HEK293 (cell line): ENCODE results near the gene AP3D1.

Source experiments
- CTCF ChIA-PET: fragments of 350-600 bp; formaldehyde crosslinking; extraction: SDS; loops from one replicate; lab custom pipeline; 2021; ENCODE audit warnings: antibody characterized with exemption; lab: Yijun Ruan, JAX
- POLR2A ChIA-PET: fragments of 300-600 bp; formaldehyde crosslinking; extraction: SDS; loops from one replicate; lab custom pipeline; 2020; ENCODE audit warnings: antibody characterized with exemption, inconsistent platforms; lab: Yijun Ruan, JAX
- H3K27ac ChIP-seq: fragments of 200-500 bp; sonication (Bioruptor generic); 2 replicates; pipeline ENCODE4 v1.5.1; 2014; ENCODE audit warnings: low read depth, low read length, control low read depth, inconsistent platforms; ENCODE audit errors: extremely low read depth
- H3K36me3 ChIP-seq, 2 experiments: fragments of 200-500 bp in 1 of 2; sonication (Bioruptor generic) in 1 of 2; 1 replicate in 1 of 2; 2 replicates in 1 of 2; pipeline ENCODE4 v1.5.1; 2014 to 2017; ENCODE audit warnings: inconsistent platforms in 2 of 2, low read length in 2 of 2; ENCODE audit not compliant: control insufficient read depth in 2 of 2, insufficient read depth in 1 of 2
- H3K4me1 ChIP-seq: fragments of 200-500 bp; sonication (Bioruptor generic); 2 replicates; pipeline ENCODE4 v1.5.1; 2014; ENCODE audit warnings: mild to moderate bottlenecking, low read length, inconsistent platforms; ENCODE audit not compliant: control insufficient read depth, insufficient read depth
- H3K4me3 ChIP-seq: 2 replicates; pipeline ENCODE4 v1.5.1; 2011; ENCODE audit warnings: low read depth, mild to moderate bottlenecking, control low read depth, low read length, moderate library complexity
- H3K9me3 ChIP-seq: fragments of 200-500 bp; sonication (Bioruptor generic); 2 replicates; pipeline ENCODE4 v1.5.1; 2014; ENCODE audit warnings: low read depth, low read length, inconsistent platforms; ENCODE audit not compliant: control insufficient read depth, insufficient read depth
- ZNF114 ChIP-seq: fragments of 450-650 bp; formaldehyde crosslinking; IDR thresholded peaks from 2 replicates; pipeline ENCODE4 v1.5.0; 2017; ENCODE audit warnings: missing biosample characterization, missing genetic modification characterization
- ZNF140 ChIP-seq: fragments of 450-650 bp; formaldehyde crosslinking; IDR thresholded peaks from 2 replicates; pipeline ENCODE4 v1.5.1; 2016; ENCODE audit warnings: missing biosample characterization, missing genetic modification characterization
- ZNF16 ChIP-seq: fragments of 450-650 bp; formaldehyde crosslinking; IDR thresholded peaks from 2 replicates; pipeline ENCODE4 v1.5.1; 2016; ENCODE audit warnings: low read depth, missing biosample characterization, missing genetic modification characterization
- ZNF202 ChIP-seq: fragments of 450-650 bp; formaldehyde crosslinking; IDR thresholded peaks from 2 replicates; pipeline ENCODE4 v1.5.1; 2016; ENCODE audit warnings: missing biosample characterization, missing genetic modification characterization, borderline replicate concordance
- ZNF274 ChIP-seq, 2 experiments: fragments of 200-500 bp in 1 of 2; fragments of 450-650 bp in 1 of 2; sonication (Bioruptor generic) in 1 of 2; formaldehyde crosslinking in 1 of 2; IDR thresholded peaks; 2 replicates each; pipeline versions ENCODE4 v1.5.1 to v1.6.1; 2014 to 2016; ENCODE audit warnings: borderline replicate concordance in 1 of 2, inconsistent platforms in 1 of 2, low read length in 1 of 2, missing biosample characterization in 1 of 2, missing genetic modification characterization in 1 of 2
- ZNF341 ChIP-seq: fragments of 450-650 bp; formaldehyde crosslinking; IDR thresholded peaks from 2 replicates; pipeline ENCODE4; 2016; ENCODE audit warnings: low read depth, missing biosample characterization, missing genetic modification characterization
- ZNF510 ChIP-seq: fragments of 450-650 bp; formaldehyde crosslinking; IDR thresholded peaks from 2 replicates; pipeline ENCODE4 v1.5.1; 2018; ENCODE audit warnings: mild to moderate bottlenecking, missing genetic modification characterization, missing biosample characterization; ENCODE audit not compliant: insufficient replicate concordance
- ZNF707 ChIP-seq: fragments of 450-650 bp; formaldehyde crosslinking; IDR thresholded peaks from 2 replicates; pipeline ENCODE4 v1.5.1; 2016; ENCODE audit warnings: missing biosample characterization, missing genetic modification characterization
- ZSCAN16 ChIP-seq: fragments of 450-650 bp; formaldehyde crosslinking; IDR thresholded peaks from 2 replicates; pipeline ENCODE4 v1.5.1; 2016; ENCODE audit warnings: missing biosample characterization, missing genetic modification characterization
- TF ChIP-seq, protein P1 (sequence below): fragments of 450-650 bp; formaldehyde crosslinking; IDR thresholded peaks from 2 replicates; pipeline ENCODE4 v1.5.1; 2016; ENCODE audit warnings: missing biosample characterization, missing genetic modification characterization
- TF ChIP-seq, protein P2 (sequence below): fragments of 450-650 bp; formaldehyde crosslinking; optimal IDR thresholded peaks from 2 replicates; pipeline ENCODE3; 2016; ENCODE audit warnings: missing biosample characterization, mild to moderate bottlenecking, missing genetic modification characterization
- TF ChIP-seq, protein P3 (sequence below): fragments of 450-650 bp; formaldehyde crosslinking; IDR thresholded peaks from 2 replicates; pipeline ENCODE4 v1.5.1; 2016; ENCODE audit warnings: missing biosample characterization, missing genetic modification characterization

Gene AP3D1

DNA sequence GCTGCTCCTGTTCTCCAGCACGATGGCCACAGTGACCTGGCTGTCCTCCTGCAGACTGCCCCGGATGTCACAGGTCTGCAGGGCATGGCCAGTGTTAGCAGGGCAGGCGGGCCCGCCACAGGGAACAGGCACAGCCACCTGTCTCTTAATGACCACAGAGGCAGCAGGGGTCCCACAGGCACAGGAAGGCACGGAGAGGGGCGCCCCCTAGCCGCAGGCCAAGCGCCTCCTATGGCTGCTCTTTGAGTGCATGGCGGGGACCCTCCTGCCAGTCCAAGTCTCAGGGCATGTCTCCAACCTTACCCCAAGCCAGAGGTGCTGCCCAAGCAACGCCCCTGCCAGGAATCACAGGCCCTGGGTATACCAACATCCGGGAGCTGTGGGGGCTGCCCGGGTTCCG, 40.5 kb downstream of the AP3D1 start:
- no peaks in the 10 kb centered on the region for H3K4me1 ChIP-seq
- peaks cover 14 to 99% of the 10 kb centered on the region in 2 experiments for H3K36me3 ChIP-seq
- H3K9me3 ChIP-seq, result no peaks in the 10 kb centered on the region
- H3K27ac ChIP-seq, result no peak overlapping the region
- TF ChIP-seq ZNF140 (tag by site-specific recombination) (no peak), ZNF274 (IDR thresholded peaks at IDR 0.05; ENCODE audit: low read length) (no peak), ZNF274 (tag by site-specific recombination; IDR thresholded peaks at IDR 0.05; ENCODE audit: borderline replicate concordance) (no peak)
- TF ChIP-seq, protein P1, sequence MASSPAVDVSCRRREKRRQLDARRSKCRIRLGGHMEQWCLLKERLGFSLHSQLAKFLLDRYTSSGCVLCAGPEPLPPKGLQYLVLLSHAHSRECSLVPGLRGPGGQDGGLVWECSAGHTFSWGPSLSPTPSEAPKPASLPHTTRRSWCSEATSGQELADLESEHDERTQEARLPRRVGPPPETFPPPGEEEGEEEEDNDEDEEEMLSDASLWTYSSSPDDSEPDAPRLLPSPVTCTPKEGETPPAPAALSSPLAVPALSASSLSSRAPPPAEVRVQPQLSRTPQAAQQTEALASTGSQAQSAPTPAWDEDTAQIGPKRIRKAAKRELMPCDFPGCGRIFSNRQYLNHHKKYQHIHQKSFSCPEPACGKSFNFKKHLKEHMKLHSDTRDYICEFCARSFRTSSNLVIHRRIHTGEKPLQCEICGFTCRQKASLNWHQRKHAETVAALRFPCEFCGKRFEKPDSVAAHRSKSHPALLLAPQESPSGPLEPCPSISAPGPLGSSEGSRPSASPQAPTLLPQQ (tag by site-specific recombination), result peak; percentile 65; the same call in 1 of the 2 replicates
- ChIA-PET CTCF (interaction anchor here (1.0 kb wide), 1 partner anchor 180 kb away, joined by 3 read pairs; no protein-coding TSS in a partner anchor), POLR2A (interaction anchor here (0.7 kb wide), 1 partner anchor 105 kb away, joined by 3 read pairs; no protein-coding TSS in a partner anchor)
- no peak overlapping the region for H3K4me3 ChIP-seq

DNA sequence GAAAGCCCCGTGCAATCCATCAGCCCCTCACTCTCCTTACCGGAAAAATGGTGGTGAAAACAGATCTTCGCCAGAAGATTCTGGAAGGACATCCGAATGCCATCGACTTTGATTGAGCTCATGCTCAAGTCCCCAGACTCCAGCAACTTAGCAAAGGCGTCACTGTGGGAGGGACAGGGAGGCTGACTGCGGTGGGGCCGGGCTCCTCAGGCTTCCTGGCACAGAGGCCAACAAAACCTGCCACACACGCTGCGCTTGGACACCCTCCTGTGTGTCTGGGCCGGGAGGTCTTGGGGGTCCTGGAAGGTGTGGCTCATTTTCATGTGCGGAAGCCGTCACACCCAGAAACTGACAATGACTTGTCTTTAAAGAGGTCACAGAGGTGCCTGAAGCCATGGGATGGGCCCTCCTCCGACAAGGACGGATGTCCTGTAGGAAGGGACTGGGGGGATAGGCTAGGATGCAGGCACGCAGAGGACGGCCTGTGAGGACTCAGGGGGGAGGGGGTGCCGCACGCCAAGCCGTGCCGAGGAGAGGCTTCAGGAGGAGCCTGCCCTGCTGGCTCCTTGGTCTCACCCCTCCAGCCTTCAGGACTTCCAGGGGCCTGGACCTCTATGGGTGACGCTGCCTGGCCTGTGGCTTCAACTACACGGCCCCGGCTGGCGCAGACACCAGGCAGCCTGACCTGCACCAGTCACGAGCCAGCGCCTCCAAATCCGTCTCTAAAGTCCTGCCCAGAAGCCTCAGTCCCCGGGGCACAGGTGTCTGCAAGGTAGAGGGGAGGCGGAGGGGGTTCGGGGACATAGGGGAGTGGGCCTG, 42.1 kb downstream of the AP3D1 start:
- POLR2A ChIA-PET, result interaction anchor here (0.6 kb wide), 1 partner anchor 265 kb away, joined by 8 read pairs; no protein-coding TSS in a partner anchor
- Histone ChIP-seq H3K36me3 (peaks cover 20 to 98% of the 10 kb centered on the region in 2 experiments), H3K4me3 (no peak overlapping the region), H3K4me1 (no peaks in the 10 kb centered on the region), H3K27ac (no peak overlapping the region), H3K9me3 (no peaks in the 10 kb centered on the region)
- CTCF ChIA-PET, result no interaction called here
- TF ChIP-seq ZNF707, result no peak

DNA sequence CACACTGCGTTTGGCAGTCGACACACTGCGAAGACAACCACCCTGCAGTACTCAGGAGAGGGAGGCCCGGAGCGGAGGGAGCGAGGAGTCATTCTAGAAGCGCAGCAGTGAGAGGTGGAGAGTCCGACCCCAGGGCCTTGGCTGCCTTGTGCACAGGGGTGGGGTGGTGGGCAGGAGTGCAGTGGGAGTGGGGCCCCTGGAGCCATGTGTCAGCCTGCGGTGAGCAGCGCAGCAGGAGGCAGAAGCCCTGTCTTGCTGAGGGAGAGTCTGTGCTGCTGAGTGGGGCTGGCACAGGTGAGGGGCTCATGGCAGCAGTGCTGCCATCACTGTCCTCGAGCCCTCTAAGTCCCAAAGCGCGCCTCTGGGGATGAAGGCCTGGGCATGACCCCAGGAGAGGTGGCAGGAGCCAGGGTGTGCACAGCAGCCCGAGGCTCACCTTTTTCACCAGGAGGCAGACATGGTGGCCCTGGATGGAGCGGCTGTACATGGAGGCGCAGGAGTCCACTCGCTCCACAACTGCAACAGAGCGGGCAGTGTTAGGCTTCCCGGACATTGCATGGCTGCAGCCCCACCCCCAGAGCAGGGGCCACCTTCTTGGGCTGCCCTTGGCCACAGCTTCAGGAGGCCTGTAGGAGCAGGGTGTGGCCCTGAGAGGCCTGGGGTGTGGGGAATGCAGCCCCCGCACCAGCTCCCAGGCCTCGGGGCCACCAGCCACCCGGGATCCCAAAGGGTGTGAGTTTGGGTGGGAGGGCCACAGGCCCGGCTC, 42.9 kb downstream of the AP3D1 start:
- POLR2A ChIA-PET, result no interaction called here
- no peak for TF ChIP-seq ZNF202 (tag by site-specific recombination)
- Histone ChIP-seq H3K9me3 (no peaks in the 10 kb centered on the region), H3K4me3 (no peak overlapping the region), H3K36me3 (peaks cover 25 to 98% of the 10 kb centered on the region in 2 experiments), H3K27ac (no peak overlapping the region), H3K4me1 (no peaks in the 10 kb centered on the region)
- CTCF ChIA-PET, result no interaction called here

DNA sequence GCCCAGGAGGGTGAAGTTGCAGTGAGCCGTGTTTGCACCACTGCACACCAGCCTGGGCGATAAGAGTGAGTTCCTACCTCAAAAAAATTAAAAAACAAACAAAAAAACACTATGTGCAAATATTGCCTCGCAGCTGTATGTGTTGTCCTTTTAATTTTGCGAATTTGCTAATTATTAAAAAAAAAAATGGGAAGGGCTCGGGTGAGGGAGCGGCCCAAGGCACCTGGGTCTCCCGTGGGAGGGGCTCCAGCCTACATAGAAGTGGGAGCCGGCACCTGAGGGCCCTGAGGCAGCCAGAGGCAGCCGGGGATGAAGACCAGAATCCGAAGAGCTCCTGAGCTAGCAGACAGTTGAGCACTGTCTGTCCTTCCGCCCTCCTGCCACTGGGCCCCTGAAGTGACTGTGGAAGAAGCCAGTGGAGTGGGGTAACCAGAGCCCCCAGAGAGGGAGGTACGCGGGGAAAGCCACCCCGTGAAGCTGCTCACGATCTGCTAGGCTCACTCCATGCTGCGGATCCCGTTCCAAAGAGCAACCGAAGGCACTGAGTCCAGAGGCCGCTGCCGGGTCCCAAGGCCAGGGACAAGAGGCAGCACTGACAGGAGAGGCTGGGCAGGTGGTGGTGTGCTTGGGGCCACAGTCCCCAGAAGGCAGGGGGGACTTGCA, 48.2 kb downstream of the AP3D1 start:
- H3K4me3 ChIP-seq, result no peak overlapping the region
- POLR2A ChIA-PET, result no interaction called here
- no peaks in the 10 kb centered on the region for H3K4me1 ChIP-seq
- H3K36me3 ChIP-seq, result peaks cover 29 to 86% of the 10 kb centered on the region in 2 experiments
- TF ChIP-seq ZNF114 (tag by site-specific recombination) (no peak), ZSCAN16 (no peak), ZNF510 (tag by site-specific recombination) (no peak), ZNF16 (no peak), ZNF341 (tag by site-specific recombination) (no peak)
- TF ChIP-seq, protein P2, sequence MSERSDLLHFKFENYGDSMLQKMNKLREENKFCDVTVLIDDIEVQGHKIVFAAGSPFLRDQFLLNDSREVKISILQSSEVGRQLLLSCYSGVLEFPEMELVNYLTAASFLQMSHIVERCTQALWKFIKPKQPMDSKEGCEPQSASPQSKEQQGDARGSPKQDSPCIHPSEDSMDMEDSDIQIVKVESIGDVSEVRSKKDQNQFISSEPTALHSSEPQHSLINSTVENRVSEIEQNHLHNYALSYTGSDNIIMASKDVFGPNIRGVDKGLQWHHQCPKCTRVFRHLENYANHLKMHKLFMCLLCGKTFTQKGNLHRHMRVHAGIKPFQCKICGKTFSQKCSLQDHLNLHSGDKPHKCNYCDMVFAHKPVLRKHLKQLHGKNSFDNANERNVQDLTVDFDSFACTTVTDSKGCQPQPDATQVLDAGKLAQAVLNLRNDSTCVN, result no peak
- TF ChIP-seq, protein P3, sequence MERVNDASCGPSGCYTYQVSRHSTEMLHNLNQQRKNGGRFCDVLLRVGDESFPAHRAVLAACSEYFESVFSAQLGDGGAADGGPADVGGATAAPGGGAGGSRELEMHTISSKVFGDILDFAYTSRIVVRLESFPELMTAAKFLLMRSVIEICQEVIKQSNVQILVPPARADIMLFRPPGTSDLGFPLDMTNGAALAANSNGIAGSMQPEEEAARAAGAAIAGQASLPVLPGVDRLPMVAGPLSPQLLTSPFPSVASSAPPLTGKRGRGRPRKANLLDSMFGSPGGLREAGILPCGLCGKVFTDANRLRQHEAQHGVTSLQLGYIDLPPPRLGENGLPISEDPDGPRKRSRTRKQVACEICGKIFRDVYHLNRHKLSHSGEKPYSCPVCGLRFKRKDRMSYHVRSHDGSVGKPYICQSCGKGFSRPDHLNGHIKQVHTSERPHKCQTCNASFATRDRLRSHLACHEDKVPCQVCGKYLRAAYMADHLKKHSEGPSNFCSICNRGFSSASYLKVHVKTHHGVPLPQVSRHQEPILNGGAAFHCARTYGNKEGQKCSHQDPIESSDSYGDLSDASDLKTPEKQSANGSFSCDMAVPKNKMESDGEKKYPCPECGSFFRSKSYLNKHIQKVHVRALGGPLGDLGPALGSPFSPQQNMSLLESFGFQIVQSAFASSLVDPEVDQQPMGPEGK (tag by site-specific recombination), result no peak
- no peak overlapping the region; the same call in 1 of the 2 replicates for H3K27ac ChIP-seq
- H3K9me3 ChIP-seq, result no peaks in the 10 kb centered on the region
- CTCF ChIA-PET, result interaction anchor here (0.5 kb wide), 1 partner anchor 11 kb away, joined by 5 read pairs; no protein-coding TSS in a partner anchor
